ENCODE results near the gene PTPN7.

PTPN7 gene

GRCh38 chr1:202165267-202165941 lies 5.0 kb upstream of the PTPN7 start:
- no peak for DNase-seq

GRCh38 chr1:202164271-202165037 lies 4.1 kb upstream of the PTPN7 start:
- no peak for DNase-seq

- no peak for DNase-seq
These were observed 3.2 kb upstream of the PTPN7 start for GRCh38 chr1:202163281-202164270.

- DNase-seq: no peak
These were observed 2.2 kb upstream of the PTPN7 start for GRCh38 chr1:202162418-202163280.

- no peak for DNase-seq
These were observed 1.6 kb upstream of the PTPN7 start for GRCh38 chr1:202162047-202162417.

GRCh38 chr1:202161151-202162046 lies 997 bp upstream of the PTPN7 start:
- no peak for DNase-seq

- no peak for DNase-seq
These were observed 649 bp downstream of the PTPN7 start for GRCh38 chr1:202159534-202160371.

GRCh38 chr1:202158810-202159533 lies 1.4 kb downstream of the PTPN7 start:
- DNase-seq: no peak

- no peak for DNase-seq
These were observed 2.5 kb downstream of the PTPN7 start for GRCh38 chr1:202157945-202158344.

- DNase-seq: no peak
These were observed 3.8 kb downstream of the PTPN7 start for GRCh38 chr1:202156590-202156989.

- DNase-seq: no peak
These were observed 4.9 kb downstream of the PTPN7 start for GRCh38 chr1:202155478-202156021.

GRCh38 chr1:202154766-202155477 lies 5.5 kb downstream of the PTPN7 start:
- DNase-seq: peak in 1 of 2 experiments; percentile 56

- DNase-seq: no peak
These were observed 6.1 kb downstream of the PTPN7 start for GRCh38 chr1:202154148-202154765.

- DNase-seq: no peak
These were observed 7.1 kb downstream of the PTPN7 start for GRCh38 chr1:202153284-202153683.

GRCh38 chr1:202152399-202152798 lies 8.0 kb downstream of the PTPN7 start:
- no peak for DNase-seq

- no peak for DNase-seq
These were observed 9.4 kb downstream of the PTPN7 start for GRCh38 chr1:202151045-202151444.

- DNase-seq: no peak
These were observed 9.8 kb downstream of the PTPN7 start for GRCh38 chr1:202150602-202151001.

GRCh38 chr1:202150187-202150586 lies 10.2 kb downstream of the PTPN7 start:
- no peak for DNase-seq
